GM18499 (cell line): Measurements from ENCODE around the gene COMMD1.

Source experiments
- ATAC-seq: cut with Tn5 transposase; IDR thresholded peaks from one replicate; pipeline ENCODE4 v1.9.1; 2021; ENCODE audit warnings: moderate number of reproducible peaks; ENCODE audit not compliant: insufficient read depth, unreplicated experiment

Gene COMMD1

DNA sequence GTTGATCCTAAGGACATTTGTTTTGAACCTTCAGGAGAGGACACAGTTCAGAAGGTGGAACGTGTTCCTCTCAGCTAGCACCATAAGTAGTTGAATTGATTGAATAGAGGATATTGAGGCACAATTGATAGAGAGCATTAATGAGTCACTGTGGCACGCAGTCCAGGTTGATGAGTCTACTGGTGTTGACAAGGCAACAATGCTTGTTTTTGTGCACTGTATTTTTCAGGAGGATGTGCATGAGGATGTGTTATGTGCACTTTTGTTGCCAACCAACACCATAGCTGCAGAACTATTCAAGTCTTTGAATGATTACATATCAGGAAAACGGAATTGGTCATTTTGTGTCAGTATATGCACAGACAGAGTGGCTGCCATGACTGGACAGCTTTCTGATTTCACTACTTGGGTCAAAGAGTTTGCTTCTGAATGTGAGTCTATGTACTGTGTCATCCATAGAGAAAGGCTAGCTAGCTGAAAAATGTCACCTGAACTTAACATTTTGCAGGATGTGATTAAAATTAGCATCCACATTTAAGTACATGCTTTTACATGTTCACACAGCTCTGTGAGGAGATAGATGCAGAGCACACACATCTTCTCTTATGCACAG, 150.4 kb downstream of the COMMD1 start:
- ATAC-seq = no peak

DNA sequence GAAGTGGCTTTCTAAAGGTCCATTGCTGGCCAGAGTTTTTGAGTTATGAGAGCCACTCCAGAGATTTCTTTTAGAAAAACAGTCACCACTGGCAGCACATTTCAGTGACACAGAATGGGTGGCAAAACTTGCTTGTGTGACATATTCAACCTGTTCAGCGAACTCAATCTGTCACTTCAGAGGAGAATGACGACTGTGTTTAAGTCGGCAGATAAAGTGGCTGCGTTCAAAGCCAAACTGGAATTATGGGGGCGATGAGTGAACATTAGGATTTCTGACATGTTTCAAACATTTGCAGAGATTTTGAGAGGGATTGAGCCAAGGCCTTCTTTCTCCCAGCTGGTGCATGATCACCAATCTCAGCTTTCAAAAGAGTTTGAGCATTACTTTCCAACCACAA, 150.9 kb downstream of the COMMD1 start:
- ATAC-seq = no peak

- ATAC-seq = no peak
Measured at GRCh38 chr2:62065243-62065642, 159.8 kb downstream of the COMMD1 start.

GRCh38 chr2:62071126-62071598, 165.7 kb downstream of the COMMD1 start:
- ATAC-seq = no peak

DNA sequence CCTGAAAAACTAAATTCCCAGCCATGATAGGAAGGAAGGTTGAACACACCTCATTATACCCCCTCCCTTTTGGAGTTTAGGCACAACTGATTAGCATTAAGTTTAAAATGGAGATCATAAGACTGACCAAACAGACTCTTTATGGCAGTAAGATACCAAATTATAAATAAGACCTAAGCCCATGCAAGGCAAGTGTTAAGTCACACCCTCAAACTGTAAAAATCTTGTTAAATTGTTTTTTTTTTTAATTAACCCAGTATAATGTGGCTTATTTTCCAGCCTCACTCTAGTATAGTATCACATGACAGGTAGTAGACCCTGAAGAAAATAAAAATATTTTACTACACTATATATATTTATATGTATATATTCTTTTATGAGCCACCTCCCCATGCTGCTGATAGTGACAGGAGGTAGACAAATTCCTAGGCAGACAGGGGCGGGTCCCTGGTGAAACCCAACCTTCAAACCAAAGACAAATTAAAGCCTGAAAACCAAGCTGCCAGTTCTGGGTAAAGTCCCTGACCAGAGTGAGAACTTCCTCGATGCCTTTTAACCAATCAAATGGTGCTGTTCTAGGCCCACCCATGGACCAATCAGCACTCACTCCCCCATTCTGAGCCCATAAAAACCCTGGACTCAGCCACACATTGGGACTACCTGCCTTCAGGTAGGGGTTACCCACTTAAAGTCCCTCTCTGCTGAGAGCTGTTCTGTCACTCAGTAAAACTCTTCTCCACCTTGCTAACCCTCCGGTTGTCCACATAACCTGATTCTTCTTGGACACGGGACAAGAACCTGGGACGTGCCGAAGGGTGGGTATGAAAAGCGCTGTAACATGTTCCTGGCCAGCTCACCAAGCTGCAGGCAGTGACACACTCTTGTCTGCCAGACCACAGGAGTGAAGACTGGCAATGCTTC, 166.5 kb downstream of the COMMD1 start:
- no peak for ATAC-seq

- ATAC-seq = no peak
Measured at GRCh38 chr2:62074233-62074632, 168.8 kb downstream of the COMMD1 start.

DNA sequence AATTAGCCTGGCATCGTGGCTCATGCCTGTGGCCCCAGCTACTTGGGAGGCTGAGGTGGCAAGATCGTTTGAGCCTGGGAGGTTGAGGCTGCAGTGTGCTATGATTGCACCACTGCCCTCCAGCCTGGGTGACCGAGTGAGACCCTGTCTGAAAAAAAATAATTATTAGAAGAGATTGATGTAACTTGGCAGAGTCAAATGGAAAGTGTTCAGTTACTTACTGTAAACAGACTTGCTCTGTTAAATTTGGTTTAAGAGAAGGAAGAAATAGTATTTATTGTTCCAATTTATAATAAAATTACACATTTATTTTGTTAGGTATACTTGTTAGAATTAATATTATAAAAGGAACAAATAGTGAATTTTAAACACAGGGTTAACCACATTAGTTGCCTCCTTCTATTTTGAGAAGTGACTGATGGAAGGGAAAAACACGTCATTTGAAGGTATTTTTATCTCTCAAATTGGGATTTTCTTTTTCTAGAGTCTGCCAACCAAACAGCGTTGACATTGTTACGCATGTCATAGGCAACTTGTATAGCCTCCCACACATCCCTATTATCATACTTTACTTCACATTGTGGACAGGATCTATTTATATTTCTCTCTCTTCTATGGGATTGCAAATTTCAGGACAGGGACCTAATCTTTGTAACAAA, 171.6 kb downstream of the COMMD1 start:
- no peak for ATAC-seq

GRCh38 chr2:62084801-62085200, 179.3 kb downstream of the COMMD1 start:
- ATAC-seq = no peak

- ATAC-seq = no peak
Measured at GRCh38 chr2:62089658-62090057, 184.2 kb downstream of the COMMD1 start.

- no peak for ATAC-seq
Measured at GRCh38 chr2:62091471-62091870, 186.0 kb downstream of the COMMD1 start.

GRCh38 chr2:62099050-62099449, 193.6 kb downstream of the COMMD1 start:
- no peak for ATAC-seq

DNA sequence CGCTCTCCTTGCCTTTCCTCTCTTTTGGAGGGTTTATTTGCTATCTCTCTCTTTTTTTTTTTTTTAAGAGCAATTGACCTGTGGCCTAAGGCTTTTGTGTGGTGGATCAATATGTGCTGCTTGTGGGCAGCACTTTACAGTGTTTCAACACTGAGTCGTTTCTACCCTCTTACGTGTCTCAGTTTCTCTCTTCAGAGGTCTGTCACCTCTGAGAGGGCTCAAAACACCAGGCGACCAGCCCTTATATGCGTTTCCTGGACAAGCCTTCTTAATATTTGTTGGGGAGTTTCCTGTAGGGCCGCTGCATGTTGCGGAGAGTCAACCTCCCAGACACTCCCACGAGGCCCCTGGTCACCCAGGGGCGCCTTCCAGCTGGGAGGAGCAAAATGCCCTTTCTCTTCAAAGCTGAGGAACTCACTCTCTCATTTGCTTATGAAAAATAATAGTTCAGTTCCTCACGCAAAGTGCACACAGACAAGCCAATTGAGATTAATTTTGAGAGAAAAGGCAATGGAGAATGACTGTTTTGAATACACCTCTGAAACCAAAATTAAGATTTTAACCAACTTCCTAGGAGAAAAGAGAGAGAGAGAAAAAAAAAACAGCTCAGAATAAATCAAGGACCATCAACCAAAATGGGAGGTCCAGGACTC, 194.2 kb downstream of the COMMD1 start:
- ATAC-seq = peak; percentile 73

DNA sequence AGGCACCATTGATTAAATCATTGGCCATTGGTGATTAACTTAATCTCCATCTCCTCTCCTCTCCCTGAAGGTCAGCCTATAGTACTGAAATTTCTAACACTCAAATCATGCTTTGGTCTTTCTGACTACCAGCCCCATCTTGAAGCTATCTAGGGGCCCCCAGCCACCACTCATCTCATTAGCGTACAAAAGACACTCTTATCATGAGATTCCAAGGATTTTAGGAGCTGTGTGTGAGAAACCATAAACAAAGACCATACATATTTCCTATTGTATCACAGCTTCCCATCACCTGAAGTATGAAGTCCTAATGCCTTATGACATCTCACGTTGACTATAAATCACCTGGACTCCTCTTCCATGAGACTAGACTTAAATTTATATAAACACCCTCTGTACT, 196.4 kb downstream of the COMMD1 start:
- no peak for ATAC-seq

DNA sequence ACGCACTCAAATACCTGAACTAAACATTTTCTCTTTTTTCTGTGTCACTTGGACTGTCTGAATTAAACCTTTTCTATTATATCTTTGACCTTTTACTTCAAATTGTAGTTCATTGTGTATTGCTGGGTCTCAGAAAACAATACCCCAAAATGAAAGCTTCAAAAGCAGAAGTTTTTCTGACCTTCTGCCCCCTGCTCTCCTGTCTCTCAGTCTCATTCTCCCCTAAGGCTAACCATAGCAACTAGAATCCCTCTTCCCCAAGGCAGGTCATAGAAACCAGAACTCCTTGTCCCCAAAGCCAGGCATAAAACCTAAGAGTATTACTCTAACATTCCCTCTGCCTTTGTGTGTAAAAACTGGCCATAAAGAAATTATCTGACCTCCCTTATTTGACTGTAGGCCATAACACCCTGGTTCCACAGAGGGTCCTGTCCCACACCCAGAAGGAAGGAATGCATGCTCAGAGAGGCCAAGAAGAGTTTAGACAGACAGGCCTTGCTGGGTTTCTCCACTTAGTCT, 197.0 kb downstream of the COMMD1 start:
- ATAC-seq = no peak

DNA sequence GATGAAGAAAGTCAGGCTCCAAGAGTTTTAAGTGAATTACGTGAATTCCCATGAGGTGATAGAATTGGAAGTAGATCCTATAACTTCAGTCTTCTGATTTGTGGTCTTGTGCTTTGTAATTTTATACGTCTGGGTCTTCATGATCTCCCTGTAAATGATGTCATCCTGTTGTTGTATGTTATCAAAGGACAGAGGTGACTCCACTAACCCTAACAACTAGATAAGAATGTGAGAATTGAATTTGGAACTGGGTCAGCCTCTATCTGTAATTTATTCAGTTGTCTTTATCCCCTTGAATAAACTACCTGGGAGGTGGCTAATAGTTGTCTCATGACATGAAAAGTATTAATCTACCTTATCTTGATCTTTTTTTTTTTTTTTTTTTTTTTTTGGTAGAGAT, 204.1 kb downstream of the COMMD1 start:
- no peak for ATAC-seq

DNA sequence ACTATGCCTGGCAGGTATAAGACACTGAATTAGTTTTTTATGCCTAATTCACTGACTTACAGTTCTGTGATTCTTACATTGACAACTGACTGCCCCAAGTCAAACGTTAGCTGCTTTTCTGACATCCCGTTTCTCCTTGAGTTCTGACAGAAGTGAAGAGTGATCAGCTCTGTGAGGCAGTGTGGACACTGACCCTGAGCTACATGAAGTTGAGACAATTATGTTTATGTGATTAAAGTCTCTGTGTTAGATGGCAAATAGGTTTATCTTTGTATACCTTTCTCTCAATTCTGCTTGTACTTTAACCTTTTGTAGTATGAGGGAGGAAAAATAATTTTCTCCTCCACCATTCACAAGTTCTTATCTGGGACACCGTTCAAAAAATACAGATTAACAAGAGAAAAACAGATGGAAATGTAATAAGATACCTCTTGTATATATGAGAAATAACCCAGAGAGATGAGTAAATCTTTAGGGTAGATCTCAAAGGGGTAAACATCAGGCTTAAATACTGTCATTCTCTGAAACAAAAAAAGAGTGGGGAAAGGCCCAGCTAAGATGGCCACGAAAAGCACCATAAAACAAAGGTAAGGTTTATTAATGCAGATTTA, 205.0 kb downstream of the COMMD1 start:
- ATAC-seq = no peak

DNA sequence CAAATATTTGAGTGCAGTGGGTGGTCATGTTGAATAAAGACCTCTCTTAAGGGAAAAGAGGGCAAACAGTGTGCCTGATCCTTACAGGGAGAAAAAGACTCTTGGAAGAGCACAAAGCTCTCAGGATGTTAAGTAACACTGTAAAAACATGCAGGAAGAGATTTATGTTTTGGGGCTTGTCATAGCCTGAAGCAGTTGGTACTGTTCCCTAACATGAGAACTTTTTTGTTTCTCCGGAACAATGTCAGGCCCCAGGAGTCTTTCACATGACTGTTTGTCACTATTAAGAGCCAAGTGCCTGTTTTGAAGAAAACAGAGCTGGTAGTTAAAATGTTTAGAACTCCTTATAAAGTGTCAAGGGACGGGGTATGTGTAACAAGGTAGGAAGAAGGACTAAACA, 206.7 kb downstream of the COMMD1 start:
- ATAC-seq = no peak

DNA sequence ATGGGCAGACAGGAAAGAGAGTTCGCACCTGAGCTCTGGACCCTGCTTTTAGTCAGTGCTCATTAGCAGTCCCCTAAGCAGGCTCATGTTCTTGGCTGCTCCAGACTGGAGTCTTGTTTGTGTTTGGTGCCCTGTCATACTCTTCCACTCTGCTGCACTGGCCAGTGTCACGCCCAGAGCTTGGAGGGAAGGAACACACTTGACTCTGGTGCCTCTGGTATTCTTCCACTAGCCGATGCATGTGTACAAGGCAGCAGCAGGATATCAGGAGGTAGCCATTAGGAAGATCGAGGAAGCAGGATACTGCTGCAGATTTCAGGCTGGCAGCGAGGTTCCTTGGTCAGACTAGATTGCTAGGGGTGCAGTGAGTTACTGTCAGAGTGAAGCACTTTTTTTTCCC, 209.1 kb downstream of the COMMD1 start:
- no peak for ATAC-seq

GRCh38 chr2:62116983-62117382, 211.5 kb downstream of the COMMD1 start:
- ATAC-seq = no peak

DNA sequence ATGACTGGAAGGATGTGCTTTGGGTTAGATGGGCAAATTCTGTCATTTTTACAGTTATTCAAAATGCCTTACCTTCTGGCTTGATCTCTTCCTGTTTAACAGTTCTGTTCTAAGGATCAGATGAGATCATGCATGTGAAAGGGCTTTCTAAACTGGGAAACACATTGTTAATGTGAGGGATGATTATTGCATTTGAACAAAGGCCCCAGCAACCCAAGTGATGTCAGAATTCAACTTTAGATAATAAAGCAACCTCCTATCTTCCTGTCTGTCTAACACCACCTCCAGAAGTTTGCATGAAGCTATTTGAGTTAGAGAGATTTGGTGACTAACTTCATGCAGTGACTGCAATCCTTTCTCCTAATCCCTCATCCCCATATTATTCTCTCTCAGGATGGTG, 212.7 kb downstream of the COMMD1 start:
- no peak for ATAC-seq
